Small intestine (tissue), 7 donors: ENCODE data around the gene CDHR2. TPM values are rescaled to one million over a fixed set of nuclear protein-coding genes. Genes with fewer than 3 reads are reported as not detected.
"Not testable (repeated sequence)": the region's sequence is repeated elsewhere in the genome, so short reads cannot be mapped to it uniquely, and the experiment has no call there.

Experiments used
- DNase-seq, 2 donors: peaks; one replicate each; pipeline versions ENCODE4 v3.0.0 to v3.0.0-alpha.2; 2013
- FAIRE-seq: peaks from 2 replicates; lab custom pipeline; 2012; peaks lifted over from hg19 to GRCh38; lab: Jason Lieb, UNC
- H3K27ac ChIP-seq, 3 donors: one replicate each; pipeline ENCODE4 v1.5.1; 2013; ENCODE audit warnings: low read length in 2 of 3, mild to moderate bottlenecking in 2 of 3, control low read depth in 1 of 3, inconsistent platforms in 1 of 3, low read depth in 1 of 3, moderate library complexity in 1 of 3
- H3K27me3 ChIP-seq, 3 donors: one replicate each; pipeline ENCODE4 v1.6.1; 2013; ENCODE audit warnings: low read length in 3 of 3, inconsistent platforms in 1 of 3; ENCODE audit not compliant: control insufficient read depth in 3 of 3, insufficient read depth in 3 of 3
- H3K36me3 ChIP-seq, 3 donors: one replicate each; pipeline ENCODE4 v1.6.1; 2013; ENCODE audit warnings: low read length in 3 of 3, inconsistent platforms in 1 of 3, low read depth in 1 of 3, mild to moderate bottlenecking in 1 of 3, moderate library complexity in 1 of 3; ENCODE audit not compliant: control insufficient read depth in 3 of 3, insufficient read depth in 2 of 3
- H3K4me1 ChIP-seq, 3 donors: one replicate each; pipeline ENCODE4 v1.6.1; 2013; ENCODE audit warnings: low read length in 2 of 3, inconsistent platforms in 1 of 3, low read depth in 1 of 3, mild to moderate bottlenecking in 1 of 3, moderate library complexity in 1 of 3; ENCODE audit not compliant: control insufficient read depth in 3 of 3, insufficient read depth in 2 of 3
- H3K4me3 ChIP-seq, 3 donors: one replicate each; pipeline ENCODE4 v1.5.1; 2013; ENCODE audit warnings: low read length in 3 of 3, control low read depth in 1 of 3, inconsistent platforms in 1 of 3, low read depth in 1 of 3, mild to moderate bottlenecking in 1 of 3, moderate library complexity in 1 of 3
- H3K9me3 ChIP-seq, 2 donors: one replicate each; pipeline ENCODE4 v1.6.1; 2013; ENCODE audit warnings: low read depth in 1 of 2, low read length in 1 of 2; ENCODE audit not compliant: control insufficient read depth in 2 of 2, insufficient read depth in 1 of 2
- WGBS, 3 donors: extraction: QIAGEN DNeasy Blood & Tissue Kit; methylation state at CpG; one replicate each; pipeline ENCODE4 v1.1.7; 2013; 5-methylcytosine and 5-hydroxymethylcytosine counted together
- polyA plus RNA-seq, 4 donors: library from polyadenylated mRNA; stranded (reverse) in 3 of 4; unstranded in 1 of 4; fragments of 200-250 nt in 3 of 4; fragments of 120-200 nt in 1 of 4; gene quantifications; one replicate each; pipeline versions ENCODE4 v1.2.1 to v1.2.3, GENCODE V29; 2013
- donor health status: healthy with polysubstance abuse.
- donor health status: control.
- donor health status: control.
- donor health status: Bipolar disorder and iron deficiency.
- donor health status: healthy.

Gene CDHR2
- polyA plus RNA-seq, 4 donors: 50.1 to 545 (median 420) TPM

DNA sequence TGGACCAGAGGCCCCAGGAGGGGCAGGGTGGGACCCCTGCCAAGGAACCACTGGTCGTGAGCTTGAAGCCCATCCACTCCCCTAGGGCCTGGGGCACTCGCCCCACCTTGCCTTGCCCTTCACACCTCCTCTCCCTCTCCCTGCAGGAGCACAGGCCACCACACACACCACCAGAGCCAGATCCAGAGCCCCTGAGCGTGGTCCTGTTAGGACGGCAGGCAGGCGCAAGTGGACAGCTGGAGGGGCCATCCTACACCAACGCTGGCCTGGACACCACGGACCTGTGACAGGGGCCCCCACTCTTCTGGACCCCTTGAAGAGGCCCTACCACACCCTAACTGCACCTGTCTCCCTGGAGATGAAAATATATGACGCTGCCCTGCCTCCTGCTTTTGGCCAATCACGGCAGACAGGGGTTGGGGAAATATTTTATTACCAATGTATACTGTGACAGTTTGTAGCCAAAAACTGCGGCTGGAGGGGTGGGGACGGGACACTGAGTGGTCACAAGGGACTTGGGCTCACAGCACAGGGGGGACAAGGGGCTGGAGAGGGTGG is 46.3 kb downstream of the CDHR2 start:
- peaks cover 0 to 13% (median 4%) of the 10 kb centered on the region in 3 donors for H3K27me3 ChIP-seq
- H3K9me3 ChIP-seq: peaks cover 0 to 6% of the 10 kb centered on the region in 2 donors
- peaks cover 0 to 44% (median 10%) of the 10 kb centered on the region in 3 donors for H3K36me3 ChIP-seq
- H3K27ac ChIP-seq: no peak overlapping the region
- WGBS, 3 donors: 79 to 86% (median 84%) methylated on average over 11 of the region's 11 CpGs
- H3K4me1 ChIP-seq: peaks cover 0 to 3% (median 2%) of the 10 kb centered on the region in 3 donors
- no peak for DNase-seq
- no peak for FAIRE-seq
- no peak overlapping the region for H3K4me3 ChIP-seq

GRCh38 chr5:176596069-176596644 is 47.0 kb downstream of the CDHR2 start:
- WGBS, 3 donors: 79 to 81% (median 80%) methylated on average over 23 of the region's 23 CpGs
- Histone ChIP-seq H3K9me3 (peaks cover 0 to 2% of the 10 kb centered on the region in 2 donors), H3K4me3 (peak overlapping the region in 1 of 3 donors; percentile 35), H3K4me1 (peaks cover 0 to 3% (median 2%) of the 10 kb centered on the region in 3 donors), H3K36me3 (peaks cover 0 to 37% (median 3%) of the 10 kb centered on the region in 3 donors), H3K27ac (no peak overlapping the region), H3K27me3 (peaks cover 0 to 13% (median 4%) of the 10 kb centered on the region in 3 donors)
- FAIRE-seq (no peak), DNase-seq (no peak)

GRCh38 chr5:176596689-176597416 is 47.7 kb downstream of the CDHR2 start:
- peaks cover 0 to 13% (median 4%) of the 10 kb centered on the region in 3 donors for H3K27me3 ChIP-seq
- 0 to 3% (median 3%) methylated on average over 68 to 98 of the region's 98 CpGs for WGBS, 3 donors
- peaks cover 0 to 34% (median 3%) of the 10 kb centered on the region in 3 donors for H3K36me3 ChIP-seq
- no peak for FAIRE-seq
- H3K4me1 ChIP-seq: peaks cover 0 to 3% (median 2%) of the 10 kb centered on the region in 3 donors
- H3K27ac ChIP-seq: peak overlapping the region in 1 of 3 donors; percentile 37
- peak; percentile 68 to 90 for DNase-seq
- H3K4me3 ChIP-seq: peak overlapping the region in 1 of 3 donors; percentile 35
- no peaks in the 10 kb centered on the region for H3K9me3 ChIP-seq

GRCh38 chr5:176597417-176598389 is 48.6 kb downstream of the CDHR2 start:
- 58 to 64% (median 62%) methylated on average over 34 to 47 of the region's 47 CpGs for WGBS, 3 donors
- Histone ChIP-seq H3K36me3 (peaks cover 0 to 30% (median 3%) of the 10 kb centered on the region in 3 donors), H3K9me3 (no peaks in the 10 kb centered on the region), H3K27me3 (peaks cover 0 to 13% (median 4%) of the 10 kb centered on the region in 3 donors), H3K4me3 (peak overlapping the region in 1 of 3 donors; percentile 35), H3K4me1 (peaks cover 0 to 3% (median 2%) of the 10 kb centered on the region in 3 donors), H3K27ac (peak overlapping the region in 1 of 3 donors; percentile 37)
- DNase-seq (no peak), FAIRE-seq (no peak)

DNA sequence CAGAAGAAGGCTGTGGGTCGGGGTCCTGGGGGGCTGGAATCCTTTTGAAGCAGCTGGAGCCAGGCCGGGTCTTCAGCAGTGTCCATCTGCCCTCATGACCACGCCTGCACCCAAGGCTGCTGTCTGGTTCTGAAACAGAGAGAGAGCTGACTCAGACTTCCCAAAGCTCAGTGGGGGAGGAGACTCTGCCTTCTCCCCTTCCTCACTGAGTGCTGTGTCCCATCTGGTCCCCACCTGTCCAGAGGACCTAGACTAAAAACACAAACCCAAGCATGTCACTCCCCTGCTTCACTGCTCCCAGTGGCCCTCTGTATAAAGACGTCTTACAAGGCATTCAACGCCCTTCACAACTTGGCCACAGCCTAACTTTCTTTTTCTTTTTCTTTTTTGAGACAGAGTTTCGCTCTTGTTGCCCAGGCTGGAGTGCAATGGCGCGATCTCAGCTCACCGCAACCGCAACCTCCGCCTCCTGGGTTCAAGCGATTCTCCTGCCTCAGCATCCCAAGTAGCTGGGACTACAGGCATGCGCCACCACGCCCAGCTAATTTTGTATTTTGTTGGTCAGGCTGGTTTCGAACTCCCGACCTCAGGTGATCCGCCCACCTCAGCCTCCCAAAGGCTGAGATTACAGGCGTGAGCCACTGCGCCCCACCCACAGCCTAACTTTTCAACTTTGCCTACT is 50.7 kb downstream of the CDHR2 start:
- not testable (repeated sequence) for H3K27ac ChIP-seq, H3K4me1 ChIP-seq, DNase-seq, H3K4me3 ChIP-seq, H3K9me3 ChIP-seq, FAIRE-seq
- peaks cover 0 to 13% (median 2%) of the 10 kb centered on the region in 3 donors for H3K27me3 ChIP-seq
- H3K36me3 ChIP-seq: peaks cover 0 to 13% (median 0%) of the 10 kb centered on the region in 3 donors
- 80 to 86% (median 82%) methylated on average over 19 of the region's 19 CpGs for WGBS, 3 donors

GRCh38 chr5:176601901-176602482 is 52.9 kb downstream of the CDHR2 start:
- Histone ChIP-seq H3K36me3 (no peaks in the 10 kb centered on the region), H3K27ac (no peak overlapping the region), H3K9me3 (no peaks in the 10 kb centered on the region), H3K4me3 (no peak overlapping the region), H3K27me3 (peaks cover 0 to 13% (median 0%) of the 10 kb centered on the region in 3 donors), H3K4me1 (no peaks in the 10 kb centered on the region)
- DNase-seq: no peak
- 72 to 78% (median 74%) methylated on average over 12 of the region's 12 CpGs for WGBS, 3 donors
- no peak for FAIRE-seq

DNA sequence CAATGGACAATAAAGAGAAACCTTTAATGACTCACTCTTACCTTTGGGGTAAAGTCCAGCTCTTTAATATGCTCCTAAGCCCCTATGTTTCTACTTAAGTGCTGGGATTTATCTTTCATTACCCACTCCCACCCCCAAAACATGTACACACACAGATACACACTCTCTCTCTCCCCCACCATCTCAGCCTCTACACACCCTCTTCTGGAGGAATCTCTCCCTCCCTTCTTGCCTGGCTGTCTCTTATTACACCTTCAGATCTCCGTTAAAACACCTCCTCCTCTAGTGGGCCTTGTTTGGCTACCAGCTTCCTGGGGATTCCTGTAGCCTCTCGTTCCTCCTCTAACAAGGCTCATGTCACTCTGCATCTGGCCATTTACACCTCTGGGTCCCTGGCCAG is 53.9 kb downstream of the CDHR2 start:
- Histone ChIP-seq H3K4me3 (no peak overlapping the region), H3K4me1 (no peaks in the 10 kb centered on the region), H3K27ac (no peak overlapping the region), H3K36me3 (no peaks in the 10 kb centered on the region), H3K27me3 (peaks cover 0 to 10% (median under 1%) of the 10 kb centered on the region in 3 donors), H3K9me3 (no peaks in the 10 kb centered on the region)
- WGBS, 3 donors: 12 to 17% (median 16%) methylated on average over 2 of the region's 2 CpGs
- no peak for DNase-seq
- FAIRE-seq: no peak
